Adrenal gland (tissue), 12 donors: Measurements from ENCODE around the gene ELF5. TPM values are rescaled to one million over a fixed set of nuclear protein-coding genes. Genes with fewer than 3 reads are reported as not detected.

Experiments used
- DNase-seq, 7 donors: peaks; one replicate each; pipeline ENCODE4 v3.0.0-alpha.2; 2019 to 2020
- H3K27ac ChIP-seq, 5 donors: fragments of 200-600 bp; sonication (generic) in 4 of 5; 1 replicate in 3 of 5; 2 replicates in 2 of 5; pipeline versions ENCODE4 v1.5.1 to v1.8.0; 2016 to 2020; ENCODE audit warnings: mild to moderate bottlenecking in 1 of 5
- H3K27me3 ChIP-seq: fragments of 200-600 bp; 2 replicates; pipeline ENCODE4 v1.8.0; 2021
- H3K36me3 ChIP-seq, 2 donors: fragments of 200-600 bp; replicated peaks in 1 of 2; 1 replicate in 1 of 2; 2 replicates in 1 of 2; pipeline versions ENCODE4 v1.5.1 to v1.8.0; 2018 to 2022
- H3K4me1 ChIP-seq, 2 donors: fragments of 200-600 bp; replicated peaks in 1 of 2; 1 replicate in 1 of 2; 2 replicates in 1 of 2; pipeline versions ENCODE4 v1.5.1 to v1.8.0; 2018 to 2021
- H3K4me3 ChIP-seq, 4 donors: fragments of 200-600 bp; sonication (generic) in 3 of 4; one replicate each; pipeline ENCODE4 v1.5.1; 2016 to 2018
- H3K9me3 ChIP-seq, 3 donors: fragments of 200-600 bp; sonication (generic) in 1 of 3; replicated peaks in 1 of 3; 1 replicate in 2 of 3; 2 replicates in 1 of 3; pipeline versions ENCODE4 v1.5.1 to v1.8.0; 2016 to 2021
- POLR2A ChIP-seq, 2 donors: fragments of 450-650 bp; IDR thresholded peaks; one replicate each; pipeline ENCODE4 v1.6.1; 2017; ENCODE audit warnings: antibody characterized with exemption in 2 of 2, mild to moderate bottlenecking in 2 of 2, moderate library complexity in 1 of 2
- WGBS, 4 donors: extraction: QIAGEN DNeasy Blood & Tissue Kit in 2 of 4; methylation state at CpG; one replicate each; pipeline versions ENCODE4 v1.1.5 to v1.1.7; 2013 to 2017; 5-methylcytosine and 5-hydroxymethylcytosine counted together
- intact Hi-C, 2 donors: fragments of 100-400 bp; cut with DNase I; formaldehyde crosslinking; loops; one replicate each; pipeline versions ENCODE4 v1.14.1 to v1.15.0; 2022 to 2023
- polyA plus RNA-seq, 3 donors: library from polyadenylated mRNA; stranded (reverse); fragments of 200-250 nt in 2 of 3; fragments of 350-450 nt in 1 of 3; fragmentation: Illumina TruSeq in 1 of 3; extraction: RNeasy Lipid Tissue Mini Kit (QIAGEN cat#74804) in 1 of 3; gene quantifications; one replicate each; pipeline ENCODE4 v1.2.3, GENCODE V29; 2013 to 2014
- total RNA-seq, 9 donors: library from RNA; depleted of rRNA in 4 of 9; stranded (reverse); fragments of >200 nt in 4 of 9; fragments of 120-200 nt in 1 of 9; fragmentation: NEBNext Ultra II Directional in 1 of 9; extraction: Animal tissue kit (Norgen Biotek cat#: 25700) in 1 of 9; gene quantifications; one replicate each; pipeline versions ENCODE4 v1.1.0 to v1.2.4, GENCODE V29; 2013 to 2023
- TF ChIP-seq, protein P1 (sequence below), 6 experiments: fragments of 450-650 bp in 4 of 6; fragments of 200-600 bp in 2 of 6; sonication (generic) in 1 of 6; IDR thresholded peaks; 1 replicate in 5 of 6; 2 replicates in 1 of 6; pipeline versions ENCODE4 v1.5.1 to v1.8.0; 2016 to 2021; ENCODE audit warnings: antibody characterized with exemption in 6 of 6, mild to moderate bottlenecking in 2 of 6, moderate library complexity in 1 of 6
- donor health status: healthy with polysubstance abuse.
- donor health status: Bipolar disorder and iron deficiency.
- donor health status: DM: yes; HTN: yes; CAD: no.
- donor health status: DM: no; HTN: no; CAD: no.
- donor health status: DM: no; HTN: no; CAD: no.
- donor health status: DM: yes; HTN: yes; CAD: no.

The ELF5 gene
- total and polyA plus RNA-seq, 12 donors = 0.03 TPM; not detected in 11

- H3K4me3 ChIP-seq = no peak overlapping the region
- DNase-seq = no peak
- H3K36me3 ChIP-seq = no peaks in the 10 kb centered on the region
- no peak for TF ChIP-seq POLR2A (IDR thresholded peaks at IDR 0.05)
- TF ChIP-seq, protein P1, sequence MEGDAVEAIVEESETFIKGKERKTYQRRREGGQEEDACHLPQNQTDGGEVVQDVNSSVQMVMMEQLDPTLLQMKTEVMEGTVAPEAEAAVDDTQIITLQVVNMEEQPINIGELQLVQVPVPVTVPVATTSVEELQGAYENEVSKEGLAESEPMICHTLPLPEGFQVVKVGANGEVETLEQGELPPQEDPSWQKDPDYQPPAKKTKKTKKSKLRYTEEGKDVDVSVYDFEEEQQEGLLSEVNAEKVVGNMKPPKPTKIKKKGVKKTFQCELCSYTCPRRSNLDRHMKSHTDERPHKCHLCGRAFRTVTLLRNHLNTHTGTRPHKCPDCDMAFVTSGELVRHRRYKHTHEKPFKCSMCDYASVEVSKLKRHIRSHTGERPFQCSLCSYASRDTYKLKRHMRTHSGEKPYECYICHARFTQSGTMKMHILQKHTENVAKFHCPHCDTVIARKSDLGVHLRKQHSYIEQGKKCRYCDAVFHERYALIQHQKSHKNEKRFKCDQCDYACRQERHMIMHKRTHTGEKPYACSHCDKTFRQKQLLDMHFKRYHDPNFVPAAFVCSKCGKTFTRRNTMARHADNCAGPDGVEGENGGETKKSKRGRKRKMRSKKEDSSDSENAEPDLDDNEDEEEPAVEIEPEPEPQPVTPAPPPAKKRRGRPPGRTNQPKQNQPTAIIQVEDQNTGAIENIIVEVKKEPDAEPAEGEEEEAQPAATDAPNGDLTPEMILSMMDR (IDR thresholded peaks at IDR 0.05) = no peak
- no peaks in the 10 kb centered on the region for H3K27me3 ChIP-seq
- intact Hi-C loops = no loop called here
- H3K27ac ChIP-seq = no peak overlapping the region
- no peaks in the 10 kb centered on the region for H3K4me1 ChIP-seq
- no peaks in the 10 kb centered on the region for H3K9me3 ChIP-seq
- 19 to 54% (median 43%) methylated on average over 2 of the region's 2 CpGs for WGBS, 4 donors
These were observed 11.6 kb downstream of the ELF5 start for GRCh38 chr11:34501949-34502348.

- intact Hi-C loops = no loop called here
- Histone ChIP-seq H3K4me1 (no peaks in the 10 kb centered on the region), H3K36me3 (no peaks in the 10 kb centered on the region), H3K9me3 (no peaks in the 10 kb centered on the region), H3K27ac (no peak overlapping the region), H3K4me3 (no peak overlapping the region), H3K27me3 (no peaks in the 10 kb centered on the region)
- TF ChIP-seq POLR2A (IDR thresholded peaks at IDR 0.05) = no peak
- TF ChIP-seq, protein P1 (IDR thresholded peaks at IDR 0.05) = no peak
- WGBS, 4 donors = 43 to 65% (median 53%) methylated on average over 4 of the region's 4 CpGs
- DNase-seq = peak in 2 of 7 donors; percentile 21 to 27
These were observed 12.1 kb downstream of the ELF5 start for GRCh38 chr11:34501500-34501899.

- Histone ChIP-seq H3K9me3 (no peaks in the 10 kb centered on the region), H3K4me3 (no peak overlapping the region), H3K36me3 (no peaks in the 10 kb centered on the region), H3K27me3 (no peaks in the 10 kb centered on the region), H3K4me1 (no peaks in the 10 kb centered on the region), H3K27ac (no peak overlapping the region)
- 59 to 63% (median 61%) methylated on average over 3 of the region's 3 CpGs for WGBS, 4 donors
- intact Hi-C loops = loop anchor here (10.0 kb wide), 1 partner anchor 325 kb away; no protein-coding TSS in a partner anchor
- TF ChIP-seq POLR2A (IDR thresholded peaks at IDR 0.05) = no peak
- TF ChIP-seq, protein P1 (IDR thresholded peaks at IDR 0.05) = no peak
- DNase-seq = no peak
These were observed 13.7 kb downstream of the ELF5 start for GRCh38 chr11:34499719-34500500.

DNA sequence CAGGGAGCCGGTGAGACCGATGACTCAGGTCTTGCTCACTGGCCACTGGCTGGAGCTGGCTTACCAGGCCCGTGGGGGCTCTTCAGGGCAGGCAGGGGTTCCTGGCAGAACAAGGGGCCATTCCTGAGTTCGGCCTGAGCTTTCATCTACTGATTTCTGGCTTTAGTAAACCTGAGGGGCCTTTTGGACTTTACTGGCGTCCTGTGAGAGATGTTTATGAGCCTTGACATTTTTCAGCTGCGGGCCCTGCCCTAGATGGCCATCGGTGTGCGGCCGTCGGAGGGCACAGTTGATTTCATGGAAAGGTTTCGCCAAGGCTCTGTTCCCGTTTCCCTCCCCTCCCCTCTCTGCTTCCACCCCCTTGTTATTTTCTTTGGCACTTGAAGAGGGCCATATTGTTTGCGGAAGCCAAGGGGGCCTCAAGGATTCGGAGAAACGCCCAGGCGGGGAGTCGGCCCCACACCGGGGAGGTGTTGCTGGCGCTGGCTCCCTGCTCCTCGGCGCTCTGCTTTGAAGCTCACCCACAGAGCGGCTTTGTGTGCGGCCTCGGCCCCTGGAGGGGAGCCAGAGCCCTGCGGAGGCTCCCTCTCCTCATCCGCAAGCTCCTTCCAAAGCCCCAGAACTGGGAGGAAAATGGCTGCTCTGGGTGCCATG is 17.7 kb downstream of the ELF5 start:
- Histone ChIP-seq H3K27ac (no peak overlapping the region), H3K4me3 (no peak overlapping the region), H3K9me3 (no peaks in the 10 kb centered on the region), H3K36me3 (no peaks in the 10 kb centered on the region), H3K27me3 (no peaks in the 10 kb centered on the region), H3K4me1 (no peaks in the 10 kb centered on the region)
- peak in 1 of 7 donors; percentile 17 for DNase-seq
- intact Hi-C loops = loop anchor here (10.0 kb wide), 1 partner anchor 321 kb away; no protein-coding TSS in a partner anchor
- TF ChIP-seq POLR2A (IDR thresholded peaks at IDR 0.05) = no peak
- TF ChIP-seq, protein P1 (IDR thresholded peaks at IDR 0.05) = no peak
- 61 to 71% (median 67%) methylated on average over 25 to 26 of the region's 26 CpGs for WGBS, 4 donors
